IPS-15b (cell line): ENCODE data around the gene ZBTB21.

Source experiments
- H3K27me3 ChIP-seq: one replicate; pipeline ENCODE4 v1.6.1; 2013; ENCODE audit warnings: low read length; ENCODE audit not compliant: control insufficient read depth, insufficient read depth
- H3K36me3 ChIP-seq: one replicate; pipeline ENCODE4 v1.6.1; 2013; ENCODE audit warnings: low read length; ENCODE audit not compliant: control insufficient read depth, insufficient read depth
- H3K4me1 ChIP-seq: one replicate; pipeline ENCODE4 v1.6.1; 2013; ENCODE audit warnings: mild to moderate bottlenecking, low read length; ENCODE audit not compliant: control insufficient read depth, insufficient read depth
- H3K4me3 ChIP-seq: one replicate; pipeline ENCODE4 v1.5.1; 2013; ENCODE audit warnings: low read depth, low read length
- H3K9ac ChIP-seq: one replicate; pipeline ENCODE4 v1.6.1; 2013; ENCODE audit warnings: low read depth, mild to moderate bottlenecking, low read length
- H3K9me3 ChIP-seq: one replicate; pipeline ENCODE4 v1.6.1; 2013; ENCODE audit warnings: mild to moderate bottlenecking, low read length; ENCODE audit not compliant: control insufficient read depth, insufficient read depth

Gene ZBTB21

DNA sequence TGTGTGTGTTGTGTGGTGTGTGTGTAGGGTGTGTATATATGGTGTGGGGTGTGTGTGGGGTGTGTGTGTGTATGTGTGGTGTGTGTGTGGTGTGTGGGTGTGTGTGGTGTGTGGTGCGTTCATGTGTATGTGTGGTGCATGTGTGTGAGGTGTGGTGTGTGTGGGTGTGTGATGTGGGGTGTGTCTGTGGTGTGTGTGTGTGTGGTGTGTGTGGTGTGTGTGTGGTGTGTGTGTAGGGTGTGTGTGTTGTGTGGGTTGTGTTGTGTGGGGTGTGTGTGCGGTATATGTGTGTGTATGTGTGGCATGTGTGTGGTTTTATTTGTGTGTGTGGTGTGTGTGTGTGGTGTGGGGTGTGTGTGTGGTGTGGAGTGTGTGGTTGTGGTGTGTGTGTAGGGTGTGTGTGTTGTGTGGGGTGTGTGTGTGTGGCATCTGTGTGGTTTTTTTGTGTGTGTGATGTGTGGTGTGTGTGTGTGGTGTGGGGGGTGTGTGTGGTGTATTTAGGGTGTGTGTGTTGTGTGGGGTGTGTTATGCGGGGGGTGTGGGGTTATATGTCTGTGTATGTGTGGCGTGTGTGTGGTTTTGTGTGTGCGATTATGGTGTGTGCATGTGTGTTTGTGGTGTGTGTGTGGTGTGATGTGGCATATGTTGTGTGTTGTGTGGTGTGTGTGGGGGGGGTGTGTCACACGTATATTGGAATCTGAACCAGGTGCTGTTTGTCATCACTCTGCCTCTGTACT lies 17.1 kb upstream of the ZBTB21 start:
- Histone ChIP-seq H3K4me1 (no peaks in the 10 kb centered on the region), H3K27me3 (no peaks in the 10 kb centered on the region), H3K9ac (no peak overlapping the region), H3K4me3 (no peak overlapping the region), H3K9me3 (no peaks in the 10 kb centered on the region), H3K36me3 (no peaks in the 10 kb centered on the region)

DNA sequence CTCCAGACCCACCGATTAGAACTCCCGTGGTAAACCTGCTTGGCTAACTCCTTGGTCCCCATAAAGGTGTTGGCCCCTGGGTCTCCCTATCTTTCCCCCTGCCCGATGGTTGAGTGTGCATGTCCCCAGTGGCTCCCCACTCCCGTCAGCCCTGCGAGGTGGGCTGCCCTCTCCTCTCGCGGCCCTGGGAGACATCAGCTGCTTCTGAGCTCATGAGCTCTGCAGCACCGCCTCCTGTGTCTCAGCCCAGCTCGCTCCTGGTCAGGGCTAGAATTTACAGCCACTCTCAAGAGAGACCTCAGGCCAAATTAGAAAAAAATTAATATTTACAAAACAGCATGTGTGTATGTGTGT lies 15.9 kb upstream of the ZBTB21 start:
- Histone ChIP-seq H3K9me3 (no peaks in the 10 kb centered on the region), H3K9ac (no peak overlapping the region), H3K4me1 (no peaks in the 10 kb centered on the region), H3K36me3 (no peaks in the 10 kb centered on the region), H3K4me3 (no peak overlapping the region), H3K27me3 (no peaks in the 10 kb centered on the region)

DNA sequence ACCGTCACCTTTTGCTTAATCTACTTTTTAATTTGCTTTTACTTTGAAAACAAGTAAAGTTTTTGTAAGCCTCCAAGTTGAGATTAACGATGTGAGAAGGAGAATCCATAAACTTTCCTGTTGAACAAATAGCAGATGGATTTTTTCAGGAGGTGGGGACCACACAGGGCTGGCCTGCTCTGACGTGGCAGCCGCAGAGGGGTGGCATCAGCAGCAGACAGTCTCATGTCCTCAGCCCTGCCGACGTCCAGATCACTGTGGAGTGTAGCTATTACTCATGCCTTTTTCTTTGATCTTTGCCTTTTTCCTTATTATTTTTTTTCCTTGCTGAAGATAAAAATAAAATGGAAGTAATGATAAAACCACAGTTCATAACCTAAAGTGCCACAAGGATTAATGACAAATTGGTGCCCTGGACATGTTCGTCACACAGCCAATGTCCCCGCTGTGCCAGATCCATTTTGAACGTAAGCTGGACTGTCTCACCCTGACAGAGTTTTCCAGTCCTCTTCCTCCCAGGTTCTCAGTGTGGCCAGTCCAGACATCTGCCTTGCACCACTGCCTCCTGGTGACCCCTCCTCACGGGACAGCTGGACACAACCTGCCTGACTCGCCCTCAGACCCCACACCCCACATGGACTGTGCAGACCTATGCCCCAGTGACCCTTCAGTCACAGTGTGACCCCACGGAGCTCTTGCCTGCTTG lies 15.4 kb upstream of the ZBTB21 start:
- no peaks in the 10 kb centered on the region for H3K4me1 ChIP-seq
- no peaks in the 10 kb centered on the region for H3K36me3 ChIP-seq
- H3K4me3 ChIP-seq: no peak overlapping the region
- no peak overlapping the region for H3K9ac ChIP-seq
- no peaks in the 10 kb centered on the region for H3K9me3 ChIP-seq
- H3K27me3 ChIP-seq: peaks cover 3% of the 10 kb centered on the region

DNA sequence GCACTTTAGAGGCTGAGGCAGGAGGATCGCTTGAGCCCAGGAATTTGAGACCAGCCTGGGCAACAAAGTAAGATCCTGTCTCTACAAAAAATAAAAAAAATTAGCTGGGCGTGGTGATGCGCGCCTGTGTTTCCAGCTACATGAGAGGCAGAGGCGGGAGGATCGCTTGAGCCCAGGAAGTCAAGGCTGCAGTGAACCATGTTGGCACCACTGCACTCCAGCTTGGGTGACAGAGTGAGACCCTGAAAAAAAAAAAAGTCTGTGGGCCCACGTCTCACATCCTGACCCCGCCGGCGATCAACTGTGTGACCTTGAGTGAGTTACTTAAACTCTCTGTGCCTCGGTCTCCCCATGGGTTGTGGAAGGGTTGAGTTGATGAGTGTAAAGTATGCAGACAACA lies 12.7 kb upstream of the ZBTB21 start:
- Histone ChIP-seq H3K4me1 (no peaks in the 10 kb centered on the region), H3K9ac (no peak overlapping the region), H3K27me3 (peaks cover 3% of the 10 kb centered on the region)

DNA sequence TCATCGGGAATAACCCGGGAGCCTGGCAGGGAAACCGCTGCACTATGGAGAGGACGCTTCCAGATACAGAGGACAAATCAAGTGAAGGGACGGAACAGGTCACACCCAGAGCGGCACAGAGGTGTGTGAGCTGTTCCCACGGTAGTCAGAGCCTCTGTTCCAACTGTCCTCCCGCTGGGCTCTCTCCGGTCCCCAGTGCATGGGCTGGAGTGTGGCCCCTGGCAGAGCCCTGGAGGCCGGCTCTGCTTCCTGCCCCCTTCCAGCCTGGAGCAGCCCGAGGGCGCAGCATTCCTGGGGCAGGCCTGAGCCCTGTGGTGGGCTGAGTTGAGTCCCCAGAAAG lies 11.9 kb upstream of the ZBTB21 start:
- no peaks in the 10 kb centered on the region for H3K4me1 ChIP-seq
- peaks cover 3% of the 10 kb centered on the region for H3K27me3 ChIP-seq
- no peak overlapping the region for H3K9ac ChIP-seq
- no peaks in the 10 kb centered on the region for H3K36me3 ChIP-seq
- H3K9me3 ChIP-seq: no peaks in the 10 kb centered on the region
- no peak overlapping the region for H3K4me3 ChIP-seq

More for the DNA sequence above, 12.7 kb upstream of the ZBTB21 start:
- Histone ChIP-seq H3K36me3 (no peaks in the 10 kb centered on the region), H3K4me3 (no peak overlapping the region), H3K9me3 (no peaks in the 10 kb centered on the region)

DNA sequence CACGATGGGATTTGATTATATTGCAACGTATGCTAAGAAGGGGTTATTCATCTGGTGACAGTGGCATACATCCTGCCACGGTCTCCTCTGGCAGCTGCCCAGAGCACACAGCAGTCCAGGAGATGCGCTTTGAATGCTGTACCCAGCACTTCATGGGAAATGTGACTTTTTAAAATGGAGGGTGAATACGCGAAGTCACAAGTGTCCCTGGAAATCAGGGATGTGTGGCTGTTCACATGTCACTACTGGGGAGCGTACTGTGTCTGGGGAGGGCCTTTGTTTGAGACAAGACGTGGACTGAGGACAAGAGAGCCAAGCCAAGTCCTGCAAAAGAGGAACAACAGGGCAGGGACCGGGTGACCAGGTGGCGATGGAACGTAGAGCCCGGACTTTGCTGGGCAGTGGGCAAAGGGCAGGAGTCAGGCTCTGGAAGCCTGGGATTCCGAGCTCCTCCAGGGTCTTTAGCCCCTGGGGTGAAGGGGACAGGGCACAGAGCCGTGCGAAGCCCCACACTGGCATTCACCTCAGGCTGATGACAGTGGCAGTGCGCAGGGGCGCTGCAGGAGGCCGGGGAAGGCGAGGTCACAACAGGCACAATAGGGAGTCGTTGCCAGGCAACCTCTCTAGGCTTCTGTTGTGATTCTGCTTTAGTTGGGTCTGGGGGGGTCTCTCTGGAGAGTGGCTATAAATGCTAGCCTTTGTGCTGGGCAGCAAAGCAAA lies 11.4 kb upstream of the ZBTB21 start:
- no peaks in the 10 kb centered on the region for H3K9me3 ChIP-seq
- H3K4me1 ChIP-seq: no peaks in the 10 kb centered on the region
- H3K9ac ChIP-seq: no peak overlapping the region
- no peak overlapping the region for H3K4me3 ChIP-seq
- H3K36me3 ChIP-seq: no peaks in the 10 kb centered on the region
- H3K27me3 ChIP-seq: peaks cover 3% of the 10 kb centered on the region

DNA sequence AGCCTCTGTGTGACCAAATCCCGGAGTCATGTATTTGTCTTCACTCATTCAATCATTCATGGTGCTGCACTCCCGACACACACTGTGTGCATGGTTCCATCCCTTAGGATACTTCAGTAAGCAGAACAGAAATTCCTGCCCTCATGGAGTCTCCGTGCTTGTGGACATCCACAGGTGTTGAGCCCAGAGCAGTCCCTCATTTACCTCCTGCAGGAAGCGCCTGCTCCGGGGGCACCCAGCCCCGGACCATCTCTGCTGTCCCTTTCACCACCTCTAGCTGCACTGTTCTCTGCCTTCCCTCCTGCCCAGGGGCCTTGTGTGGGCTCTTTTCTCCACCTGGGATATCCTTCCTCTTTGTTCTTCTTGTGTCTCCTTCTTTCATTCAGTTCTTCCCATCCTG lies 9.5 kb upstream of the ZBTB21 start:
- no peaks in the 10 kb centered on the region for H3K36me3 ChIP-seq
- peaks cover 3% of the 10 kb centered on the region for H3K27me3 ChIP-seq
- H3K4me1 ChIP-seq: no peaks in the 10 kb centered on the region
- H3K9me3 ChIP-seq: no peaks in the 10 kb centered on the region
- H3K4me3 ChIP-seq: no peak overlapping the region
- no peak overlapping the region for H3K9ac ChIP-seq

DNA sequence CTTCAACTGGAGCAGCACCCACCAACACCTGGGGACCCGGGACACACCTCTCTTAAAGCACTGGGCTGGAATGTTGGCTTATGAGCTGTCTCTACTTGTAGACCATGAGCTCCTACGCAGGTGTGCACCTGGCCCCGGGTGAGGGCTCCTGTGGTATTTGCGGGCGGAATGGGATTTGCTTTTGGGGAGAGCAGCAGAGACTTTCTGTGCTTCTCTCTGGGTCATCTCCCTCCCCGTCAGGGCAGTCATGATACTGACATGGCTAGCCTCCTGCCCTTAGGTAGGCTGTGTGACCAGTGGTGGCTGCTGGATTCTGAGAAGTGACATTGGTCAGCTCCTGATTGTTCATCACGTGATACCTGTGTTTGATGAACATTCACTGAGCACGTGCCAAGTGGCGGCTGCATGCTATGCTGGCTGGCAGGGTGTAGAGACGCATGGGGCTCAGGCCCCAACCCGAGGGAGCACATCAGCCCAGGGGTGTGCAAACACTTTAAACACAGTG lies 9.0 kb upstream of the ZBTB21 start:
- H3K9me3 ChIP-seq: no peaks in the 10 kb centered on the region
- no peak overlapping the region for H3K9ac ChIP-seq
- H3K4me3 ChIP-seq: no peak overlapping the region
- H3K36me3 ChIP-seq: no peaks in the 10 kb centered on the region
- peaks cover 3% of the 10 kb centered on the region for H3K27me3 ChIP-seq
- H3K4me1 ChIP-seq: no peaks in the 10 kb centered on the region

DNA sequence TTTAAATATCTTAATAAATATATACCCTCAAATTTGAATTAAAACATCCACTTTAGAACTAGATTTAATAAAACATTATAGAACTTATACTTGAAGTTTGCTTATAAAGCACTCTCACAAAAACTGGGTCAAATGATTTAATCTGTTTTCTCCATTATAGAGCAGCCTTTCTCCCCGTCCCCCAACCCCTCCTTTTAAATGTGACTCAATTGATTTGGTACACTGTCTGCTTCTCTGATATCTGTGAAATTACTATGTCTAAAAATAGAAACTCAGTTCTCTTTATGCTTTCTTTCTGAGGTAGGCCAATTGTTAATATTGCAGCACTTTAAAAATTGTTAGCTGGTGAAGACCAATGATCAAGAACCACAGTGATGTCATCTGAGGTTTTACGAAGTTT lies 6.9 kb upstream of the ZBTB21 start:
- no peak overlapping the region for H3K9ac ChIP-seq
- H3K36me3 ChIP-seq: no peaks in the 10 kb centered on the region
- H3K4me1 ChIP-seq: no peaks in the 10 kb centered on the region
- H3K4me3 ChIP-seq: no peak overlapping the region
- H3K27me3 ChIP-seq: peaks cover 16% of the 10 kb centered on the region
- no peaks in the 10 kb centered on the region for H3K9me3 ChIP-seq

DNA sequence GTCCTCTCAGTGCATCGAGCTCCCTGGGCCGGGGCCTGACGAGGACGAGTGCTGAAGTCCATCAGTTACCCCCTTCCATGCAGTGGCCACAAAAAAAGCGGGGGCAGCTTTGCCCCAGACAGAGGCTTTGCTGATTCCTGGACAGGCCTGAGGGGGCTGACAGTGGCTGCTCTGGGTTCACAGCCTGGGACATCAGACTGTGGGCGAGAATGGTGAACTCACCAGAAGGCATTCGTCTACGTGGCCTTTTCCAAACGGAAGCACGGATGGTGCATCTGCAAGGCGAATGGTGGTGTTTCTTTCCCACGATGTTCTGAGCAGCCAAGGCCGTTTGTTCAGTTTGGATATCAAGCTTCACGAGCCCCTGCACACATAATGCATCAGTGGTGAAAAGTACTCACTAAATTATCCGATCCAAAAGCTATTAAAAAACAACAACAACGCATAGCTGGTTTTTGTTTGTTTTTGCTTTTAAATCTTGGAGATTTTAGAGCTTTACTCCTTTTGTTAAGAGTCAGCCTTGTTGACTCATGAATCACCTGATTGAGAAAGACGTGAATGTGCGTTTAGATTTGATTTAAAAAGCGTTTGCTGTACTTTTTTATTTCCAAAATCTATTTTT lies 6.3 kb upstream of the ZBTB21 start:
- no peak overlapping the region for H3K4me3 ChIP-seq
- no peaks in the 10 kb centered on the region for H3K36me3 ChIP-seq
- H3K9me3 ChIP-seq: no peaks in the 10 kb centered on the region
- H3K9ac ChIP-seq: no peak overlapping the region
- peaks cover 22% of the 10 kb centered on the region for H3K27me3 ChIP-seq
- H3K4me1 ChIP-seq: no peaks in the 10 kb centered on the region

DNA sequence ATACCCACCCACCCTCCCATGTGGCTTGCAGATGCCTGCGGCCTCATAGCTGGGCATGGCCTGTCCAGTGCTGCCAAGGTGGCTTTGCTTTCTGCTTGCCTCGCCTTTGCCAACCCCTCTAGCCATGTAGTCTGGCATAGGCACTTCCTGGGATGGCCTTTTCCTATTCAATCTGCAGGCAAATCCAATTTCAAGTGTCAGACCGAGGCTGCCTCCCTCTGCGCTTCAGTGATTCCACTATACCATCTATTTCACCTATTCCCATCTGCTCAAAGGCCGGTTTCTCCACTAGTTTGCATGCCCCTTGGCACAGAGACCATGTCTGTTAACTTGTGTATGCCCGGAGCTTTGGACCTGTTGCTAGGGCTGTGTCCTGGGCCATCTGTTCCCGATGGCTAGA lies 3.8 kb upstream of the ZBTB21 start:
- Histone ChIP-seq H3K36me3 (no peaks in the 10 kb centered on the region), H3K4me1 (no peaks in the 10 kb centered on the region), H3K4me3 (no peak overlapping the region), H3K9me3 (no peaks in the 10 kb centered on the region), H3K9ac (no peak overlapping the region), H3K27me3 (peaks cover 22% of the 10 kb centered on the region)
